OCI-LY1 (cell line): ENCODE results near the gene USP10.
"Not testable (repeated sequence)": the region's sequence is repeated elsewhere in the genome, so short reads cannot be mapped to it uniquely, and the experiment has no call there.

Source experiments
- H2AFZ ChIP-seq: fragments of 200-600 bp; sonication (generic), shearing (Covaris generic); 2 replicates; pipeline ENCODE4 v1.6.0; 2014; ENCODE audit warnings: antibody characterized with exemption, mild to moderate bottlenecking, low read length
- H3F3A ChIP-seq: fragments of 200-600 bp; sonication (generic), shearing (Covaris generic); 2 replicates; pipeline ENCODE4 v1.6.0; 2014; ENCODE audit warnings: mild to moderate bottlenecking, antibody characterized with exemption, low read length, moderate library complexity; ENCODE audit not compliant: insufficient read depth
- H3K27ac ChIP-seq: fragments of 200-600 bp; sonication (generic); 2 replicates; pipeline ENCODE4 v1.5.1; 2014; ENCODE audit warnings: low read length, mixed run types, mild to moderate bottlenecking, low read depth; ENCODE audit not compliant: poor library complexity, severe bottlenecking
- H3K27me3 ChIP-seq: fragments of 200-600 bp; sonication (generic); 2 replicates; pipeline ENCODE4 v1.6.0; 2014; ENCODE audit warnings: antibody characterized with exemption, mild to moderate bottlenecking, low read length, moderate library complexity; ENCODE audit not compliant: insufficient read depth
- H3K36me3 ChIP-seq: fragments of 200-600 bp; sonication (generic); 2 replicates; pipeline ENCODE4 v1.6.1; 2014; ENCODE audit warnings: mild to moderate bottlenecking, antibody characterized with exemption, low read length, moderate library complexity, mixed read lengths; ENCODE audit not compliant: insufficient read depth
- H3K4me1 ChIP-seq: fragments of 200-600 bp; sonication (generic); 2 replicates; pipeline ENCODE4 v1.5.1; 2014; ENCODE audit warnings: mild to moderate bottlenecking, low read length, moderate library complexity; ENCODE audit not compliant: insufficient read depth, severe bottlenecking
- H3K4me2 ChIP-seq: fragments of 200-600 bp; sonication (generic), shearing (Covaris generic); 2 replicates; pipeline ENCODE4 v1.6.1; 2014; ENCODE audit warnings: low read length
- H3K4me3 ChIP-seq: fragments of 200-600 bp; sonication (generic); 2 replicates; pipeline ENCODE4 v1.5.1; 2014; ENCODE audit warnings: low read length, low read depth, mild to moderate bottlenecking, mixed read lengths; ENCODE audit not compliant: poor library complexity, severe bottlenecking
- H3K79me2 ChIP-seq: fragments of 200-600 bp; shearing (Covaris generic); 2 replicates; pipeline ENCODE4 v1.6.1; 2016; ENCODE audit warnings: mixed run types, low read length, mixed read lengths; ENCODE audit not compliant: insufficient read depth
- H3K9ac ChIP-seq: fragments of 200-600 bp; sonication (generic), shearing (Covaris generic); 2 replicates; pipeline ENCODE4 v1.6.1; 2014; ENCODE audit warnings: mild to moderate bottlenecking, low read length, mixed read lengths
- H3K9me2 ChIP-seq: fragments of 200-600 bp; sonication (generic), shearing (Covaris generic); 2 replicates; pipeline ENCODE4 v1.6.1; 2014; ENCODE audit warnings: low read depth, mild to moderate bottlenecking, low read length, mixed read lengths
- H3K9me3 ChIP-seq: fragments of 200-600 bp; shearing (Covaris generic); 2 replicates; pipeline ENCODE4 v1.6.1; 2014; ENCODE audit warnings: low read length, mixed read lengths
- H4K20me1 ChIP-seq: fragments of 200-600 bp; sonication (generic), shearing (Covaris generic); 2 replicates; pipeline ENCODE4 v1.6.0; 2016; ENCODE audit warnings: mild to moderate bottlenecking, low read length; ENCODE audit not compliant: insufficient read depth
- EZH2 ChIP-seq: fragments of 200-600 bp; sonication (generic), shearing (Covaris generic); IDR thresholded peaks from 2 replicates; pipeline ENCODE4 v1.8.0; 2017; ENCODE audit warnings: borderline replicate concordance, mixed run types, mild to moderate bottlenecking, antibody characterized with exemption, low read length, moderate library complexity, mixed read lengths
- TF ChIP-seq, protein P1 (sequence below): fragments of 200-600 bp; sonication (generic), shearing (Covaris generic); IDR thresholded peaks from 2 replicates; pipeline ENCODE4 v1.5.1; 2017; ENCODE audit warnings: mild to moderate bottlenecking, antibody characterized with exemption, low read length, moderate library complexity, mixed read lengths

The USP10 gene

DNA sequence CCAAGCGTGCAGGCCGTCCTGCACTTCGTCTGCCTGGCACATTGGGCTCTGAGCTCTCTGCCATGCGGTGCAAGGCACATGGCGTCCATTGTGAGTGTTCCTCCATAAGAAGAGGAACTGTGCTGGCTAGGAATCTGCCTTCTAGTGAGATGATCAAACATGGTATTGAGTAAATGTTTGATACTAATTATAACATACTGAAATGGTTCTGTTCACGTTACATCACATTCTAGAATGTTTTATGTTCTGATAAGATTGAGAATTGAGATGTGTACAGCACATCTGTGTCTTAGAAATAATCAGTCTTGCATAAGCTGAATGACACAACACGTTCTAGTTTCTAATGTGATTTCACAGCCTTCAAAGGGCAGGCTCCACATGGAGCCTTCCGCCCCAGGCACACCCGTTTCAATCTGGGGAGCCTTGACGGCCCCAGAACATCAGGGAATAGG, 42.9 kb downstream of the USP10 start:
- peaks cover 2% of the 10 kb centered on the region; the same call in 1 of the 2 replicates for H3F3A ChIP-seq
- H3K9ac ChIP-seq = no peak overlapping the region
- no peak overlapping the region for H3K27ac ChIP-seq
- no peaks in the 10 kb centered on the region for H4K20me1 ChIP-seq
- no peaks in the 10 kb centered on the region for H3K27me3 ChIP-seq
- no peak overlapping the region for H3K4me2 ChIP-seq
- no peaks in the 10 kb centered on the region for H3K9me3 ChIP-seq
- H3K79me2 ChIP-seq = peaks cover 65% of the 10 kb centered on the region
- no peak overlapping the region for H3K4me3 ChIP-seq
- H3K4me1 ChIP-seq = peaks cover 12% of the 10 kb centered on the region
- no peaks in the 10 kb centered on the region for H3K9me2 ChIP-seq
- TF ChIP-seq, protein P1, sequence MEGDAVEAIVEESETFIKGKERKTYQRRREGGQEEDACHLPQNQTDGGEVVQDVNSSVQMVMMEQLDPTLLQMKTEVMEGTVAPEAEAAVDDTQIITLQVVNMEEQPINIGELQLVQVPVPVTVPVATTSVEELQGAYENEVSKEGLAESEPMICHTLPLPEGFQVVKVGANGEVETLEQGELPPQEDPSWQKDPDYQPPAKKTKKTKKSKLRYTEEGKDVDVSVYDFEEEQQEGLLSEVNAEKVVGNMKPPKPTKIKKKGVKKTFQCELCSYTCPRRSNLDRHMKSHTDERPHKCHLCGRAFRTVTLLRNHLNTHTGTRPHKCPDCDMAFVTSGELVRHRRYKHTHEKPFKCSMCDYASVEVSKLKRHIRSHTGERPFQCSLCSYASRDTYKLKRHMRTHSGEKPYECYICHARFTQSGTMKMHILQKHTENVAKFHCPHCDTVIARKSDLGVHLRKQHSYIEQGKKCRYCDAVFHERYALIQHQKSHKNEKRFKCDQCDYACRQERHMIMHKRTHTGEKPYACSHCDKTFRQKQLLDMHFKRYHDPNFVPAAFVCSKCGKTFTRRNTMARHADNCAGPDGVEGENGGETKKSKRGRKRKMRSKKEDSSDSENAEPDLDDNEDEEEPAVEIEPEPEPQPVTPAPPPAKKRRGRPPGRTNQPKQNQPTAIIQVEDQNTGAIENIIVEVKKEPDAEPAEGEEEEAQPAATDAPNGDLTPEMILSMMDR = no peak
- TF ChIP-seq EZH2 = no peak
- no peak overlapping the region for H2AFZ ChIP-seq
- peaks cover 79% of the 10 kb centered on the region; the same call in 1 of the 2 replicates for H3K36me3 ChIP-seq

DNA sequence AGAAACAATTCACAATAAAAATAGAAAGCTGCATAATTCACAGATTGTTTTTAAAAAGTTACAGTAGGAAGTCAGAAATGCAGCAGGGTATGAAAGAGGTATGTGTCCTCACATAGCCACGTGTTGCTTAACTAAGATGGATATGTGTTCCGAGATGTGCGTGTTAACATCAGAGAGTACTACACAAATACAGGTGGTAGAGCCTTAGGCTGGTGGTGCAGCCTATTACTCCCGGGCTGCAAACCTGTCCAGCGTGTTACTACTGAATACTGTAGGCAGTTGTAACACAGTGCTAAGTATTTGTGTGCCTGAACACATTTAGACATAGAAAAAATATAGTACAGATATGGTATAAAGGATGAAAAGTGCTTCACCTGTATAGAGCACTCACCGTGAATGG, 46.4 kb downstream of the USP10 start:
- Histone ChIP-seq H4K20me1 (no peaks in the 10 kb centered on the region), H3F3A (no peaks in the 10 kb centered on the region; the same call in 1 of the 2 replicates), H3K4me3 (no peak overlapping the region), H3K36me3 (peaks cover 80% of the 10 kb centered on the region; the same call in 1 of the 2 replicates), H3K4me2 (no peak overlapping the region), H3K9me2 (no peaks in the 10 kb centered on the region), H3K27ac (no peak overlapping the region), H3K79me2 (peaks cover 67% of the 10 kb centered on the region), H3K4me1 (peaks cover 14% of the 10 kb centered on the region), H3K27me3 (no peaks in the 10 kb centered on the region), H2AFZ (no peak overlapping the region), H3K9ac (no peak overlapping the region), H3K9me3 (no peaks in the 10 kb centered on the region)
- no peak for TF ChIP-seq EZH2

DNA sequence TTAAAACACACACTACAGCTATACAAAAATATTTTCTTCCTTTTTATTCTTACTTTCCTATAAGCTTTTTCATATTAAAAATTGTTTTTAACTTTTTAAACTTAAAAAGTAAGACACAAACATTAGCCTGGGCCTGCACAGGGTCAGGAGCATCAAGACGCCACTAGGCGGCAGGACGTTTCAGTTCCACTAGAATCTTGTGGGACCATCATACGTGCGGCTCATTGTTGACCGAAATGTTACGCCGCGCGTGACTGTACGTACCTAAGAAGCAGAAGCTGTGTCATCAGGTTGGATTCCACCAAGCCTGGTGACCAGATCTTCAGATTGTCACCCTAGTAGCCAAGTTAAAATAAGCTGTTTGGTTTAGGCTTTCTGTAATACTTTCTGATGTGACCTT, 47.1 kb downstream of the USP10 start:
- H4K20me1 ChIP-seq = no peaks in the 10 kb centered on the region
- H3F3A ChIP-seq = no peaks in the 10 kb centered on the region; the same call in 1 of the 2 replicates
- H3K9me3 ChIP-seq = no peaks in the 10 kb centered on the region
- H3K27ac ChIP-seq = no peak overlapping the region
- H3K4me3 ChIP-seq = no peak overlapping the region
- no peak overlapping the region for H2AFZ ChIP-seq
- H3K9me2 ChIP-seq = no peaks in the 10 kb centered on the region
- H3K27me3 ChIP-seq = no peaks in the 10 kb centered on the region
- peaks cover 19% of the 10 kb centered on the region for H3K4me1 ChIP-seq
- H3K9ac ChIP-seq = no peak overlapping the region
- TF ChIP-seq EZH2 = no peak
- TF ChIP-seq, protein P1 = peak; percentile 72
- peaks cover 83% of the 10 kb centered on the region; the same call in 1 of the 2 replicates for H3K36me3 ChIP-seq
- H3K4me2 ChIP-seq = no peak overlapping the region
- peaks cover 72% of the 10 kb centered on the region for H3K79me2 ChIP-seq

DNA sequence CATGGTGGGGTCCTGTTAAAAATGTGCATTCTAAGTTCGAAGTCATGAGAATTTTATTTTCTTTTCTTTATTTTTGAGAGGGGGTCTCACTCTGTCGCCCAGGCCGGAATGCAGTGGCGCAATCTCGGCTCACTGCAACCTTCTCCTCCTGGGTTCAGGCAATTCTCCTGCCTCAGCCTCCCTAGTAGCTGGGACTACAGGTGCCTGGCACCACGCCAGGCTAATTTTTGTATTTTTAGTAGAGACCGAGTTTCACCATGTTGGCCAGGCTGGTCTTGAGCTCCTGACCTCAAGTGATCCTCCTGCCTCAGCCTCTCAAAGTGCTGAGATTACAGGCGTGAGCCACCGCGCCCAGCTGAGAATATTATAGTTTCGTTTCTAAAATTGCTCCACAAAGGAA, 48.4 kb downstream of the USP10 start:
- H3F3A ChIP-seq, H2AFZ ChIP-seq, H3K27ac ChIP-seq, H3K9ac ChIP-seq, H3K4me3 ChIP-seq, H3K4me2 ChIP-seq, H3K9me3 ChIP-seq, H4K20me1 ChIP-seq, H3K9me2 ChIP-seq, H3K27me3 ChIP-seq: not testable (repeated sequence)
- peaks cover 72% of the 10 kb centered on the region; the same call in 1 of the 2 replicates for H3K36me3 ChIP-seq
- peaks cover 61% of the 10 kb centered on the region for H3K79me2 ChIP-seq
- peaks cover 28% of the 10 kb centered on the region for H3K4me1 ChIP-seq
